Transverse colon (tissue), 4 donors: ENCODE data around the gene RGR.
A peak's percentile ranks its signal among the peaks of the same experiment; 100 is the strongest.

Source experiments
- EP300 ChIP-seq: sonication (generic); formaldehyde crosslinking; IDR thresholded peaks from one replicate; pipeline ENCODE4 v1.6.1; 2017; ENCODE audit warnings: antibody characterized with exemption, low read depth
- POLR2A ChIP-seq: fragments of 450-650 bp; IDR thresholded peaks from one replicate; pipeline ENCODE4 v1.6.1; 2016; ENCODE audit warnings: antibody characterized with exemption, mild to moderate bottlenecking, moderate library complexity
- POLR2AphosphoS5 ChIP-seq, 3 donors: sonication (generic); formaldehyde crosslinking; IDR thresholded peaks; one replicate each; pipeline ENCODE4 v1.6.1; 2016; ENCODE audit warnings: antibody characterized with exemption in 3 of 3
- TF ChIP-seq, protein P1 (sequence below), 5 experiments: fragments of 200-600 bp in 3 of 5; fragments of 450-650 bp in 2 of 5; sonication (generic) in 3 of 5; IDR thresholded peaks; 1 replicate in 2 of 5; 2 replicates in 3 of 5; pipeline ENCODE4 v1.5.1; 2016 to 2017; ENCODE audit warnings: antibody characterized with exemption in 5 of 5, inconsistent platforms in 3 of 5, mild to moderate bottlenecking in 2 of 5, moderate library complexity in 1 of 5

DNA sequence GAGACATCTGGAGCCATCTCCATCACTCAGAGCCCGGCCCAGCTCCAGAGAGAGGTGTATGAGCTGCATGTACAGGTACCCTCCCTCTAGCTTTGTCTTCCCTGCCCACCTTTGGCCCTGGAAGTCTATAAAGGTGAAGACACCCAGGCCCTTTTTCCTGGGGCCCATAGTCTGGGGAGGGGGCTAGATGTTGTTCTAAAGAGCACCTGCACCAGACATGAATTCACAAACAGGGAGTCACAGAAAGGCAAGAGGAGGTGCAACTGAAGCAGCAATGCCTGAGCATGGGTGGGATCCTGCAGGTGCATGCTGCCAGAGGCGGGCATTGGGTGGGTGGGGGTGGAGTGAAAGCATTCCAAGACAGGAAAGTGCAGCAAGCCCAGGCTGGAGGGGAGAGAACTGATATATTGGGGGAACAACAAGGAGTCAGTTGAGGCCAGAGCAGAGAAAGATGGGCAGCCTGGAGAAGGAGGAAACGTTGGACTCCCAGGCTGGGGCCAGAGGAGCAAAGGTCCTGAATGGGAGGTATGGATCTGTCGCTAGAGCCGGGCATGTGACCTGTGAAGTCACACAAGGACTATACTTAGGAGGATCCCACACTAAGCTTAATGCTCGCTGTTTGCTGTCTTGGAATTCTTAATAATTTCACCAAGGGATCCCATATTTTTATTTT lies 38.9 kb upstream of the RGR start:
- TF ChIP-seq, protein P1, sequence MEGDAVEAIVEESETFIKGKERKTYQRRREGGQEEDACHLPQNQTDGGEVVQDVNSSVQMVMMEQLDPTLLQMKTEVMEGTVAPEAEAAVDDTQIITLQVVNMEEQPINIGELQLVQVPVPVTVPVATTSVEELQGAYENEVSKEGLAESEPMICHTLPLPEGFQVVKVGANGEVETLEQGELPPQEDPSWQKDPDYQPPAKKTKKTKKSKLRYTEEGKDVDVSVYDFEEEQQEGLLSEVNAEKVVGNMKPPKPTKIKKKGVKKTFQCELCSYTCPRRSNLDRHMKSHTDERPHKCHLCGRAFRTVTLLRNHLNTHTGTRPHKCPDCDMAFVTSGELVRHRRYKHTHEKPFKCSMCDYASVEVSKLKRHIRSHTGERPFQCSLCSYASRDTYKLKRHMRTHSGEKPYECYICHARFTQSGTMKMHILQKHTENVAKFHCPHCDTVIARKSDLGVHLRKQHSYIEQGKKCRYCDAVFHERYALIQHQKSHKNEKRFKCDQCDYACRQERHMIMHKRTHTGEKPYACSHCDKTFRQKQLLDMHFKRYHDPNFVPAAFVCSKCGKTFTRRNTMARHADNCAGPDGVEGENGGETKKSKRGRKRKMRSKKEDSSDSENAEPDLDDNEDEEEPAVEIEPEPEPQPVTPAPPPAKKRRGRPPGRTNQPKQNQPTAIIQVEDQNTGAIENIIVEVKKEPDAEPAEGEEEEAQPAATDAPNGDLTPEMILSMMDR (IDR thresholded peaks at IDR 0.05), result peak in 1 of 5 experiments; percentile 6
- TF ChIP-seq POLR2A, result no peak
- TF ChIP-seq POLR2AphosphoS5 (IDR thresholded peaks at IDR 0.05), result no peak
- no peak for TF ChIP-seq EP300
